Measurements from ENCODE around the gene FMO5. TPM values are rescaled to one million over a fixed set of nuclear protein-coding genes. Genes with fewer than 3 reads are reported as not detected.
"Not testable (repeated sequence)": the region's sequence is repeated elsewhere in the genome, so short reads cannot be mapped to it uniquely, and the experiment has no call there.

The FMO5 gene
- total RNA-seq, 4 donors from 2014 or later = 0.72 to 1.7 (median 1.2) TPM

DNA sequence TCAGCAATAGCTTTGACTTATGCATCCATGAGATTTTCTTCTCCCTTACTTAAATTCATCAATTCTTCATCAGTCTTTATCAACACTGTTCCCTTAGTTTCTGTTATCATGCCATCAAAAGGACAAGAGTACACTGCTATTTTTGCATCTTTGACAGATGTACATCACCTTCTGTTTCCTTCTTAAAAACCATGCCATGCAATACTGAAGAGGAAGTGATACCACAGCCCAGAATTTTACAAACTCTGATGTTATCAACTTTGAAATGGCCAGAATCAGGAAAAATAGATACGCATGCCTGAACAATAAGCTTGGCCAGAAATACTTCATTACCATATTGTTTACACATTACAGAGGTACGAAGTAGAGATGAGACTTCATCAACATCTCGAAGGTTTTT is 21.1 kb downstream of the FMO5 start:
- ATAC-seq = no peak
- no peak overlapping the region for H3K27ac ChIP-seq
- no peaks in the 10 kb centered on the region for H3K4me1 ChIP-seq
- no peaks in the 10 kb centered on the region for H3K9me3 ChIP-seq
- TF ChIP-seq POLR2A (IDR thresholded peaks at IDR 0.05) = no peak
- TF ChIP-seq, protein P1, sequence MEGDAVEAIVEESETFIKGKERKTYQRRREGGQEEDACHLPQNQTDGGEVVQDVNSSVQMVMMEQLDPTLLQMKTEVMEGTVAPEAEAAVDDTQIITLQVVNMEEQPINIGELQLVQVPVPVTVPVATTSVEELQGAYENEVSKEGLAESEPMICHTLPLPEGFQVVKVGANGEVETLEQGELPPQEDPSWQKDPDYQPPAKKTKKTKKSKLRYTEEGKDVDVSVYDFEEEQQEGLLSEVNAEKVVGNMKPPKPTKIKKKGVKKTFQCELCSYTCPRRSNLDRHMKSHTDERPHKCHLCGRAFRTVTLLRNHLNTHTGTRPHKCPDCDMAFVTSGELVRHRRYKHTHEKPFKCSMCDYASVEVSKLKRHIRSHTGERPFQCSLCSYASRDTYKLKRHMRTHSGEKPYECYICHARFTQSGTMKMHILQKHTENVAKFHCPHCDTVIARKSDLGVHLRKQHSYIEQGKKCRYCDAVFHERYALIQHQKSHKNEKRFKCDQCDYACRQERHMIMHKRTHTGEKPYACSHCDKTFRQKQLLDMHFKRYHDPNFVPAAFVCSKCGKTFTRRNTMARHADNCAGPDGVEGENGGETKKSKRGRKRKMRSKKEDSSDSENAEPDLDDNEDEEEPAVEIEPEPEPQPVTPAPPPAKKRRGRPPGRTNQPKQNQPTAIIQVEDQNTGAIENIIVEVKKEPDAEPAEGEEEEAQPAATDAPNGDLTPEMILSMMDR (IDR thresholded peaks at IDR 0.05 in 4 of 5, conservative IDR thresholded peaks at IDR 0.05 in 1 of 5) = no peak
- no peak overlapping the region for H3K4me3 ChIP-seq
- in situ Hi-C loops (cut with MboI; ENCODE audit: low sequenced_read_pairs in 4 of 4) (no loop called here), intact Hi-C loops (cut with DNase I; ENCODE audit: low total_unique reads) (no loop called here)
- no peak for DNase-seq
- no peaks in the 10 kb centered on the region for H3K27me3 ChIP-seq
- H3K36me3 ChIP-seq = no peaks in the 10 kb centered on the region

GRCh38 chr1:147202576-147202975 is 22.6 kb downstream of the FMO5 start:
- Histone ChIP-seq H3K36me3 (no peaks in the 10 kb centered on the region), H3K27me3 (no peaks in the 10 kb centered on the region), H3K9me3 (no peaks in the 10 kb centered on the region), H3K27ac (no peak overlapping the region), H3K4me3 (no peak overlapping the region), H3K4me1 (no peaks in the 10 kb centered on the region)
- ATAC-seq (no peak), DNase-seq (no peak)
- intact Hi-C loops (cut with DNase I; ENCODE audit: low total_unique reads) = no loop called here
- TF ChIP-seq POLR2A (IDR thresholded peaks at IDR 0.05) = no peak
- TF ChIP-seq, protein P1 (IDR thresholded peaks at IDR 0.05 in 4 of 5, conservative IDR thresholded peaks at IDR 0.05 in 1 of 5) = no peak
- in situ Hi-C loops (cut with MboI; ENCODE audit: low sequenced_read_pairs in 4 of 4) = no loop called here

GRCh38 chr1:147201786-147202185 is 23.4 kb downstream of the FMO5 start:
- DNase-seq = no peak
- no peak for ATAC-seq
- no peaks in the 10 kb centered on the region for H3K9me3 ChIP-seq
- intact Hi-C loops (cut with DNase I; ENCODE audit: low total_unique reads) (no loop called here), in situ Hi-C loops (cut with MboI; ENCODE audit: low sequenced_read_pairs in 4 of 4) (no loop called here)
- TF ChIP-seq, protein P1 (IDR thresholded peaks at IDR 0.05 in 4 of 5, conservative IDR thresholded peaks at IDR 0.05 in 1 of 5) = no peak
- TF ChIP-seq POLR2A (IDR thresholded peaks at IDR 0.05) = no peak
- H3K4me3 ChIP-seq = no peak overlapping the region
- no peaks in the 10 kb centered on the region for H3K27me3 ChIP-seq
- no peak overlapping the region for H3K27ac ChIP-seq
- no peaks in the 10 kb centered on the region for H3K4me1 ChIP-seq
- no peaks in the 10 kb centered on the region for H3K36me3 ChIP-seq

DNA sequence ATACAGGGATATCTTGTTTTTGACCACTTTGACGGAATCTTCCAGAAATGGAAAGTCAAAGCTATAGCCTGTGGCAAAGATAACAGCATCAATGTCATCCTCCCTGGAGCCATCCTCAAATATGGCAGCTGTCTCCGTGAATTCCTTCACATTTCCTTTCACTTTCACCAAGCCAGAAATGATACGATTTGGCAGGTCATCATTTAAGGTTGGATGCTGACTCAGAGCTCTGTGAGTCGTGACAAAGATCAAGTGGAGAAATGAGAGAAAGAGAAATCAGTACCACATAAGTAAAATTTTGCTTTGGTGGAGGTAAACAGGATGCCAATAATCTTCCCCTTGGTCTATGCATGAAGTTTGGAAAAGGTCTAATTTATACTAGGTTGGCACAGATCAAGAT is 23.9 kb downstream of the FMO5 start:
- intact Hi-C loops (cut with DNase I; ENCODE audit: low total_unique reads) = no loop called here
- DNase-seq = no peak
- H3K27me3 ChIP-seq = no peaks in the 10 kb centered on the region
- no peak for ATAC-seq
- in situ Hi-C loops (cut with MboI; ENCODE audit: low sequenced_read_pairs in 4 of 4) = no loop called here
- H3K27ac ChIP-seq = no peak overlapping the region
- TF ChIP-seq, protein P1 (IDR thresholded peaks at IDR 0.05 in 4 of 5, conservative IDR thresholded peaks at IDR 0.05 in 1 of 5) = no peak
- no peak for TF ChIP-seq POLR2A (IDR thresholded peaks at IDR 0.05)
- no peaks in the 10 kb centered on the region for H3K4me1 ChIP-seq
- H3K4me3 ChIP-seq = no peak overlapping the region
- H3K36me3 ChIP-seq = no peaks in the 10 kb centered on the region
- H3K9me3 ChIP-seq = no peaks in the 10 kb centered on the region

- H3K27ac ChIP-seq; H3K27me3 ChIP-seq; H3K9me3 ChIP-seq; intact Hi-C loops (cut with DNase I; ENCODE audit: low total_unique reads); in situ Hi-C loops (cut with MboI; ENCODE audit: low sequenced_read_pairs in 4 of 4); ATAC-seq; H3K4me1 ChIP-seq; H3K36me3 ChIP-seq; DNase-seq; H3K4me3 ChIP-seq: not testable (repeated sequence)
Observed at GRCh38 chr1:147197324-147197723, 27.8 kb downstream of the FMO5 start.

Data from gastrocnemius medialis (tissue), 4 donors.